NT2/D1 (cell line): ENCODE results near the gene PTPRT.

Experiments
- SUZ12 ChIP-seq: IDR thresholded peaks from 2 replicates; pipeline ENCODE4 v1.6.1; 2011; ENCODE audit not compliant: insufficient read length, insufficient read depth; ENCODE audit errors: extremely low read depth
- YY1 ChIP-seq: IDR thresholded peaks from 2 replicates; pipeline ENCODE4 v1.6.1; 2011; ENCODE audit not compliant: insufficient read length, insufficient read depth
- ZNF274 ChIP-seq: IDR thresholded peaks from 2 replicates; pipeline ENCODE4 v1.6.1; 2011; ENCODE audit warnings: mild to moderate bottlenecking, low read depth, low read length

DNA sequence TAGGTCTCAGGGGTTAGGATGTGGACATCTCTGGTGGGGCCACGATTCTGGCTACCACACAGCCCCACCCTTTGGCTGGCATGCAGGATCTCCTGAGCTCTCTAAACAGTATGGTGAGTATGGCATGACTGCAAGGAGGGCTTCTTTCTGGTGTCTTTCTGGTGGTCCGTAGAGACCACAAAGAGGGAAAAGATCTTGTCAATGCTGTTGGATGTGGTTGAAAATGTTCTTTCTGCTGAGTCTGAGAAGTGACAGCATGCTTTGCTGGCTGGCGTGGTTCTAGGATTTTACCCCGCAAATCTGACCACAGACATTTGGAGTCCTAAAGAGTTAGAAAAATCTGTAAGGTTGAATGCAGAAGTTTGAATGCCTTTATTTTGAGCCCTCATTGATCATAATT is 1096.7 kb downstream of the PTPRT start:
- no peak for TF ChIP-seq SUZ12
- no peak for TF ChIP-seq ZNF274
- TF ChIP-seq YY1 = no peak
